ENCODE results near the gene PTN. TPM values are rescaled to one million over a fixed set of nuclear protein-coding genes. Genes with fewer than 3 reads are reported as not detected.

PTN gene
- total and polyA plus RNA-seq, 7 donors = 4.4 to 52.3 (median 35.5) TPM; not detected in 1

GRCh38 chr7:137335814-137336213, 7.7 kb downstream of the PTN start:
- no peak for TF ChIP-seq POLR2A (IDR thresholded peaks at IDR 0.05)
- no peak for TF ChIP-seq EP300 (IDR thresholded peaks at IDR 0.05)
- no peak for TF ChIP-seq CTCF (IDR thresholded peaks at IDR 0.05)
- TF ChIP-seq POLR2AphosphoS5 (IDR thresholded peaks at IDR 0.05) = no peak
- no peaks in the 10 kb centered on the region for H3K4me1 ChIP-seq
- H3K36me3 ChIP-seq = no peaks in the 10 kb centered on the region
- intact Hi-C loops (cut with DNase I) = no loop called here
- H3K27me3 ChIP-seq = no peaks in the 10 kb centered on the region
- WGBS, 2 donors = 85 to 92% methylated on average over 4 of the region's 4 CpGs
- H3K9me3 ChIP-seq = no peaks in the 10 kb centered on the region
- no peak for DNase-seq
- H3K27ac ChIP-seq = no peak overlapping the region
- H3K4me3 ChIP-seq = no peak overlapping the region

GRCh38 chr7:137331378-137331777, 12.2 kb downstream of the PTN start:
- Histone ChIP-seq H3K4me1 (no peaks in the 10 kb centered on the region), H3K4me3 (no peak overlapping the region), H3K27ac (no peak overlapping the region), H3K36me3 (no peaks in the 10 kb centered on the region), H3K9me3 (no peaks in the 10 kb centered on the region), H3K27me3 (no peaks in the 10 kb centered on the region)
- WGBS, 2 donors = 73 to 76% methylated on average over 8 of the region's 8 CpGs
- no peak for DNase-seq
- intact Hi-C loops (cut with DNase I) = no loop called here
- no peak for TF ChIP-seq CTCF (IDR thresholded peaks at IDR 0.05)
- no peak for TF ChIP-seq EP300 (IDR thresholded peaks at IDR 0.05)
- TF ChIP-seq POLR2A (IDR thresholded peaks at IDR 0.05) = no peak
- TF ChIP-seq POLR2AphosphoS5 (IDR thresholded peaks at IDR 0.05) = no peak

- no peak overlapping the region for H3K4me3 ChIP-seq
- no peak overlapping the region for H3K27ac ChIP-seq
- TF ChIP-seq POLR2AphosphoS5 (IDR thresholded peaks at IDR 0.05) (no peak), EP300 (IDR thresholded peaks at IDR 0.05) (no peak), CTCF (IDR thresholded peaks at IDR 0.05) (no peak), POLR2A (IDR thresholded peaks at IDR 0.05) (no peak)
- H3K36me3 ChIP-seq = no peaks in the 10 kb centered on the region
- H3K9me3 ChIP-seq = no peaks in the 10 kb centered on the region
- H3K4me1 ChIP-seq = no peaks in the 10 kb centered on the region
- no peak for DNase-seq
- intact Hi-C loops (cut with DNase I) = no loop called here
- no peaks in the 10 kb centered on the region for H3K27me3 ChIP-seq
- WGBS, 2 donors = 91 to 95% methylated on average over 1 of the region's 1 CpG
These were observed 14.1 kb downstream of the PTN start for GRCh38 chr7:137329411-137329810.

GRCh38 chr7:137328373-137329120, 15.0 kb downstream of the PTN start:
- TF ChIP-seq POLR2AphosphoS5 (IDR thresholded peaks at IDR 0.05) (no peak), CTCF (IDR thresholded peaks at IDR 0.05) (no peak), POLR2A (IDR thresholded peaks at IDR 0.05) (no peak), EP300 (IDR thresholded peaks at IDR 0.05) (no peak)
- WGBS, 2 donors = 41 to 59% methylated on average over 5 of the region's 5 CpGs
- Histone ChIP-seq H3K4me3 (no peak overlapping the region), H3K27ac (no peak overlapping the region), H3K36me3 (no peaks in the 10 kb centered on the region), H3K9me3 (no peaks in the 10 kb centered on the region), H3K27me3 (no peaks in the 10 kb centered on the region), H3K4me1 (no peaks in the 10 kb centered on the region)
- intact Hi-C loops (cut with DNase I) = no loop called here
- no peak for DNase-seq

GRCh38 chr7:137325927-137326326, 17.6 kb downstream of the PTN start:
- WGBS, 2 donors = 42 to 65% methylated on average over 2 of the region's 2 CpGs
- Histone ChIP-seq H3K4me3 (no peak overlapping the region), H3K27ac (no peak overlapping the region), H3K4me1 (no peaks in the 10 kb centered on the region), H3K27me3 (no peaks in the 10 kb centered on the region), H3K36me3 (no peaks in the 10 kb centered on the region), H3K9me3 (no peaks in the 10 kb centered on the region)
- DNase-seq = no peak
- intact Hi-C loops (cut with DNase I) = no loop called here
- TF ChIP-seq POLR2A (IDR thresholded peaks at IDR 0.05) (no peak), EP300 (IDR thresholded peaks at IDR 0.05) (no peak), CTCF (IDR thresholded peaks at IDR 0.05) (no peak), POLR2AphosphoS5 (IDR thresholded peaks at IDR 0.05) (no peak)
